Measurements from ENCODE around the gene C6orf132. TPM values are rescaled to one million over a fixed set of nuclear protein-coding genes. Genes with fewer than 3 reads are reported as not detected.

The C6orf132 gene
- total RNA-seq, 1 donor from 2014 or later = 22.9 TPM

GRCh38 chr6:42182101-42182500, 39.7 kb upstream of the C6orf132 start:
- H3K27me3 Mint-ChIP-seq = peaks cover 6% of the 10 kb centered on the region
- TF ChIP-seq, protein P1, sequence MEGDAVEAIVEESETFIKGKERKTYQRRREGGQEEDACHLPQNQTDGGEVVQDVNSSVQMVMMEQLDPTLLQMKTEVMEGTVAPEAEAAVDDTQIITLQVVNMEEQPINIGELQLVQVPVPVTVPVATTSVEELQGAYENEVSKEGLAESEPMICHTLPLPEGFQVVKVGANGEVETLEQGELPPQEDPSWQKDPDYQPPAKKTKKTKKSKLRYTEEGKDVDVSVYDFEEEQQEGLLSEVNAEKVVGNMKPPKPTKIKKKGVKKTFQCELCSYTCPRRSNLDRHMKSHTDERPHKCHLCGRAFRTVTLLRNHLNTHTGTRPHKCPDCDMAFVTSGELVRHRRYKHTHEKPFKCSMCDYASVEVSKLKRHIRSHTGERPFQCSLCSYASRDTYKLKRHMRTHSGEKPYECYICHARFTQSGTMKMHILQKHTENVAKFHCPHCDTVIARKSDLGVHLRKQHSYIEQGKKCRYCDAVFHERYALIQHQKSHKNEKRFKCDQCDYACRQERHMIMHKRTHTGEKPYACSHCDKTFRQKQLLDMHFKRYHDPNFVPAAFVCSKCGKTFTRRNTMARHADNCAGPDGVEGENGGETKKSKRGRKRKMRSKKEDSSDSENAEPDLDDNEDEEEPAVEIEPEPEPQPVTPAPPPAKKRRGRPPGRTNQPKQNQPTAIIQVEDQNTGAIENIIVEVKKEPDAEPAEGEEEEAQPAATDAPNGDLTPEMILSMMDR (conservative IDR thresholded peaks at IDR 0.05) = no peak
- H3K9me3 Mint-ChIP-seq = no peaks in the 10 kb centered on the region
- H3K4me1 Mint-ChIP-seq (ENCODE audit: unreplicated experiment) = no peaks in the 10 kb centered on the region
- H3K36me3 Mint-ChIP-seq = no peaks in the 10 kb centered on the region
- H3K4me3 Mint-ChIP-seq = no peak overlapping the region
- no peak for DNase-seq (ENCODE audit: extremely low spot score, unreplicated experiment)
- no peak overlapping the region for H3K27ac Mint-ChIP-seq

- H3K36me3 Mint-ChIP-seq = no peaks in the 10 kb centered on the region
- no peak overlapping the region for H3K4me3 Mint-ChIP-seq
- no peak for DNase-seq (ENCODE audit: extremely low spot score, unreplicated experiment)
- TF ChIP-seq, protein P1 (conservative IDR thresholded peaks at IDR 0.05) = no peak
- H3K4me1 Mint-ChIP-seq (ENCODE audit: unreplicated experiment) = no peaks in the 10 kb centered on the region
- H3K27me3 Mint-ChIP-seq = peaks cover 6% of the 10 kb centered on the region
- H3K9me3 Mint-ChIP-seq = no peaks in the 10 kb centered on the region
- no peak overlapping the region for H3K27ac Mint-ChIP-seq
Observed at GRCh38 chr6:42179945-42180313, 37.5 kb upstream of the C6orf132 start.

DNA sequence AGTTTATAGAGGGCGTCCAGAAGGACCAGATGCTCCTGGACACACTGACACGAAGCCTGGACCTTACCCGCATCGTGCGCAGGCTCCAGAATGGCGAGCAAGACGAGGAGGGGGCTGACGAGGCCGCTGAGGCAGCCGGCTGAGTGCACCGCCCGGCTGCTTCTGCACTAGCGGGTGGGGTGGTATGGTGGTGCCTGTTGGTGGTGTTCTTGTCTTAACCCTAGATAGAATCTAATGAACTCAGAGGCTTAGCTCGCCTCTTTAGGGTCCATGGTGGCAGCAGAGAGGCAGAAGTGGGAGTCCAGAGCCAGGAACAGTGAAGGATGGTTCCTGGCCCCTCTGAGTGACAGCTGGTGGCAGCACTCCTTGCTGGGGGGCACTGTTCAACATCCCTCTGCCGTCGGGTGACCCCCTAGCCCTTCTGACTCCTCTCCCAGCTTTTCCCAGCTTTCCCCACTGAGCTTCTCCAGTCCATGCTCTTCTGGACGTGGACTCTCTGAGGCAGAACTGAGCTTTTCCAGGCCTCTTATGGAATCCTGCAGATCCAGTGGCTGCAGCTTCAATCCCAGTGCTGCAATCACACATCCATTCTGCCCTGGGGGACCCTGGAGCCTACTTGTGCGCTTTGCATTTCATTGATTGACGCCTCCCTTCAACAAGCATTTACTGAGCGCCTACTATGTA, 37.0 kb upstream of the C6orf132 start:
- H3K27ac Mint-ChIP-seq = no peak overlapping the region
- H3K27me3 Mint-ChIP-seq = peaks cover 6% of the 10 kb centered on the region
- no peaks in the 10 kb centered on the region for H3K4me1 Mint-ChIP-seq (ENCODE audit: unreplicated experiment)
- no peaks in the 10 kb centered on the region for H3K9me3 Mint-ChIP-seq
- no peaks in the 10 kb centered on the region for H3K36me3 Mint-ChIP-seq
- TF ChIP-seq, protein P1 (conservative IDR thresholded peaks at IDR 0.05) = no peak
- no peak for DNase-seq (ENCODE audit: extremely low spot score, unreplicated experiment)
- H3K4me3 Mint-ChIP-seq = no peak overlapping the region

DNA sequence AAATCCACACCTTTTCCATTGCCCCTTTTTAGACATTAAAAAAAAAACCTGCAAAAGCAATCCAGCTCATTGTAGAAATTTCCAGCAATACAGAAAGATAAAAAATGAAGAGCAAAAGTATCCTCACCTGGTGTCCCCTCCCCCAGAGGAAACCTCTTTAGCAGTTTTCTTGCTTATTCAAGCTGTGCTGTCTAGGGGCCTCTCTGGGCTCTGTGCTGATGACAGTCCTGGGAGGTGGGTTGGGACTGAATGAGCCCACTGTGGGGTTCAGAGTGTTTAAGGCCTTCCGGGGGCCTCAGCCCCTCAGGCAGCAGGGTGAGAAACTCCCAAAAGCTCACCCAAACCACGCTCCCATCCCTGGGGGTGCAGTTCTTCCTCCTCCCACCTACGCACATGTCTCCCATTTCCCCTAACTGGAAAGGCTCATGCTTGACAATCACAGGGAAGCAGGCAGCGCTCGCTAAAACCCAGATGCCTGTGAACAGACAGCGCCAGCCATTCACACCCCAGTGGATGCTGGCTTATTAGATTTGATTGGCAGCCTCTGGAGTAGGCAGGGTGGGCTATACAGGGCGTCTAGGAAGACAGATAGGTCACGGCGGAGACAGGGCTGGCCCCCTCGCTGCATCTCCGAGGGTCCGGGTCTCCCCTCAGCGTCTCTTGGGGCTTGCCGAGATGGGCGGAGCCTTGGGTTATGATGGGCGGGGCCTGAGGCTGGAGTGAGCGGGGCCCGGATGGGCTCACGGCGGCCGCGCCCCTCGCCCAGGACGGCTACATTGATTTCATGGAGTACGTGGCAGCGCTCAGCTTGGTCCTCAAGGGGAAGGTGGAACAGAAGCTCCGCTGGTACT, 35.3 kb upstream of the C6orf132 start:
- no peaks in the 10 kb centered on the region for H3K4me1 Mint-ChIP-seq (ENCODE audit: unreplicated experiment)

DNA sequence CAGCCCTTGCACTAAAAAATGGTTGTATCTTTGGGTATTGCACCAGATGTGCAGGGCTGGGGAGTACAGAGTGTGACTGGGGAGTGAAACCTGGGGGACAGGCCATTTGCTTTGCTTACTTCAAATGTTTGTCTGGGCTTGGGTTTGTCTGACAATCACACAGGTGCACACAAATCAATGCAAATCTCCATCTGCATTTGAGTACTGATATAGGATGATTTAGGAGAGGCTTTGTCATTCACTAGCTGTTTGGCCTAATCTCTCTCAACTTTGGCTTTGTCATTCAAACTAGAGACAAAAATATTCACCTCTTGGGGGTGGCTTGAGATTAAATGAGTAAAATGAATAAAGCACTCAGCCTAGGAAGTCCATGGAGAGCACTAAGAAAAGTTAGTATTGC, 34.6 kb upstream of the C6orf132 start:
- Mint-ChIP-seq H3K4me3 (no peak overlapping the region), H3K27ac (no peak overlapping the region), H3K36me3 (no peaks in the 10 kb centered on the region), H3K9me3 (no peaks in the 10 kb centered on the region), H3K4me1 (ENCODE audit: unreplicated experiment) (no peaks in the 10 kb centered on the region), H3K27me3 (peaks cover 6% of the 10 kb centered on the region)
- no peak for DNase-seq (ENCODE audit: extremely low spot score, unreplicated experiment)
- TF ChIP-seq, protein P1 (conservative IDR thresholded peaks at IDR 0.05) = no peak

More for the DNA sequence above, 35.3 kb upstream of the C6orf132 start:
- TF ChIP-seq, protein P1 (conservative IDR thresholded peaks at IDR 0.05) = no peak
- no peak for DNase-seq (ENCODE audit: extremely low spot score, unreplicated experiment)
- Mint-ChIP-seq H3K36me3 (no peaks in the 10 kb centered on the region), H3K27ac (no peak overlapping the region), H3K27me3 (peaks cover 6% of the 10 kb centered on the region), H3K4me3 (peak overlapping the region; percentile 79), H3K9me3 (no peaks in the 10 kb centered on the region)

All from type B pancreatic cell (in vitro differentiated cells).